Cardiac septum (tissue), 1 donor: ENCODE results near the gene CABP4. TPM values are rescaled to one million over a fixed set of nuclear protein-coding genes. Genes with fewer than 3 reads are reported as not detected.
"Not testable (repeated sequence)": the region's sequence is repeated elsewhere in the genome, so short reads cannot be mapped to it uniquely, and the experiment has no call there.

ENCODE experiments used
- DNase-seq: peaks from one replicate; pipeline ENCODE4 v3.0.0-alpha.2; 2020; ENCODE audit warnings: low spot score
- intact Hi-C: fragments of 100-400 bp; cut with DNase I; formaldehyde crosslinking; loops from one replicate; pipeline ENCODE4 v1.14.0; 2022
- total RNA-seq: library from RNA; stranded (reverse); fragmentation: NEBNext Ultra II Directional; extraction: Animal tissue kit (Norgen Biotek cat#: 25700); gene quantifications from one replicate; pipeline ENCODE4 v1.2.1, GENCODE V29; 2021
- donor health status: DM: no; HTN: no; CAD: no.

CABP4 gene
- total RNA-seq, 1 donor from 2014 or later, result 0.11 TPM

GRCh38 chr11:67468759-67469507, 13.8 kb downstream of the CABP4 start, which contains the start of gene TMEM134:
TMEM134 (minus strand) TSS chr11:67469251; CDS start chr11:67469192, 59 bp downstream.
- intact Hi-C loops, result loop anchor here (1.0 to 2.0 kb wide), 4 partner anchors 38 to 78 kb away; partner anchors contain the start of genes PPP1CA, RAD9A and RPS6KB2
- DNase-seq, result peak; percentile 98

DNA sequence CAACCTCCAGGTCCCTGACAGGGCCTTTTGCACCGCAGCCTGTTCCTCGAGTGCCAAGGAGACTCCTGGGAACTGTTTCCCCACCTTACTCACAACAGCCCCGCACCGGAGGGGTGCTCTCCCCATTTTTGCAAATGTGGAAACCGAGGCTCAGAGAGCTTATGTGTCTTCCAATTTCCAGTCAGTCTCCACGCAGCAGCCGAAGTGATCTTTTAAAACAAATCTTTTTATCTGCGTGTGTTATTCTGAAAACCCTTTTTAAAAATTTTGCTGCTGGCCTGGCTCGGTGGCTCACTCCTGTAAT, 14.3 kb downstream of the CABP4 start:
- DNase-seq, result no peak
- intact Hi-C loops, result loop anchor here (1.0 to 2.0 kb wide), 4 partner anchors 37 to 79 kb away; partner anchors contain the start of genes PPP1CA, RAD9A and RPS6KB2

- no peak for DNase-seq
- intact Hi-C loops, result no loop called here
Measured at GRCh38 chr11:67470337-67471002, 15.3 kb downstream of the CABP4 start.

DNA sequence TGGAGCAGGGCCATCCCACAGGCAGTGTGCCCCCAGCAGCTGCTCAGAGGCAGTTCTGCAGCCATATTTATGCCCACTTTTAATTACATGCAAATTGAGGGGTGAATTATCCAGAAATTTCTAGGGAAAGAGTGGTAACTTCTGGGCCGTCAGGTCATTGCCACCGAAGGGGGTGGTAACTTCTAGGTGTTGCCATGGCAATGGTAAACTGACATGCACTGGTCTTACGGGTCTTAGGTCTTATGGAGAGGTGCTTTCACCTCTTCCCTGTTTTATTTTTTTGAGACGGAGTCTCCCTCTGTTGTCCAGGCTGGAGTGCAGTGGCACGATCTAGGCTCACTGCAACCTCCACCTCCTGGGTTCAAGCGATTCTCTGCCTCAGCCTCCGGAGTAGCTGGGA, 17.7 kb downstream of the CABP4 start:
- no peak for DNase-seq
- intact Hi-C loops, result no loop called here

DNA sequence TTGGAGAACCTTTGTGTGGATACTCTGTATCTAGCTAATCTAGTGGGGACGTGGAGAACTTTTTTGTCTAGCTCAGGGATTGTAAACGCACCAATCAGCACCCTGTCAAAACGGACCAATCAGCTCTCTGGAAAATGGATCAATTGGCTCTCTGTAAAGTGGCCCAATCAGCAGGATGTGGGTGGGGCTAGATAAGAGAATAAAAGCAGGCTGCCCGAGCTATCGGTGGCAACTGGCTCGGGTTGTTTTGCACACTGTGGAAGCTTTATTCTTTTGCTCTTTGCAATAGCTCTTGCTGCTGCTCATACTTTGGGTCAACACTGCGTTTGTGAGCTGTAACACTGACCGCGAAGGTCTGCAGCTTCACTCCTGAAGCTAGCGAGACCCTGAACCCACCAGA, 21.5 kb downstream of the CABP4 start:
- intact Hi-C loops, DNase-seq: not testable (repeated sequence)

DNA sequence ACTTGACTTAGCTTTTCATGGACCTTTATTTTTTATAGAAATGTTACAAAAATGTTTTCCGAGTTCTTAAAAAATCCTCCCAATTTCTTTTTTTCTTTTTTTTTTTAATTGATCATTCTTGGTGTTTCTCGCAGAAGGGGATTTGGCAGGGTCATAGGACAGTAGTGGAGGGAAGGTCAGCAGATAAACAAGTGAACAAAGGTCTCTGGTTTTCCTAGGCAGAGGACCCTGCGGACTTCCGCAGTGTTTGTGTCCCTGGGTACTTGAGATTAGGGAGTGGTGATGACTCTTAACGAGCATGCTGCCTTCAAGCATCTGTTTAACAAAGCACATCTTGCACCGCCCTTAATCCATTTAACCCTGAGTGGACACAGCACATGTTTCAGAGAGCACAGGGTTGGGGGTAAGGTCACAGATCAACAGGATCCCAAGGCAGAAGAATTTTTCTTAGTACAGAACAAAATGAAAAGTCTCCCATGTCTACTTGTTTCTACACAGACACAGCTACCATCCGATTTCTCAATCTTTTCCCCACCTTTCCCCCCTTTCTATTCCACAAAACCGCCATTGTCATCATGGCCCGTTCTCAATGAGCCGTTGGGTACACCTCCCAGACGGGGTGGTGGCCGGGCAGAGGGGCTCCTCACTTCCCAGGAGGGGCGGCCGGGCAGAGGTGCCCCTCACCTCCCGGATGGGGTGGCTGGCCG, 22.3 kb downstream of the CABP4 start:
- intact Hi-C loops, DNase-seq: not testable (repeated sequence)

- DNase-seq, result no peak
- intact Hi-C loops, result no loop called here
Measured at GRCh38 chr11:67482275-67482826, 27.2 kb downstream of the CABP4 start.

- intact Hi-C loops, result loop anchor here (1.0 kb wide), 1 partner anchor 82 kb away; the partner anchor contains the start of gene PPP1CA
Measured at GRCh38 chr11:67482827-67483798, 28.0 kb downstream of the CABP4 start, which contains the start of gene AIP. AIP (plus strand) TSS chr11:67483026; CDS start chr11:67483159, 133 bp downstream.

GRCh38 chr11:67483831-67484665, 28.9 kb downstream of the CABP4 start:
- no peak for DNase-seq
- intact Hi-C loops, result loop anchor here (1.0 kb wide), 1 partner anchor 83 kb away; the partner anchor contains the start of gene PPP1CA

More at GRCh38 chr11:67482827-67483798, 28.0 kb downstream of the CABP4 start, which contains the start of gene AIP:
- peak; percentile 99 for DNase-seq

- DNase-seq, result no peak
- intact Hi-C loops, result no loop called here
Measured at GRCh38 chr11:67484847-67485311, 29.7 kb downstream of the CABP4 start.

DNA sequence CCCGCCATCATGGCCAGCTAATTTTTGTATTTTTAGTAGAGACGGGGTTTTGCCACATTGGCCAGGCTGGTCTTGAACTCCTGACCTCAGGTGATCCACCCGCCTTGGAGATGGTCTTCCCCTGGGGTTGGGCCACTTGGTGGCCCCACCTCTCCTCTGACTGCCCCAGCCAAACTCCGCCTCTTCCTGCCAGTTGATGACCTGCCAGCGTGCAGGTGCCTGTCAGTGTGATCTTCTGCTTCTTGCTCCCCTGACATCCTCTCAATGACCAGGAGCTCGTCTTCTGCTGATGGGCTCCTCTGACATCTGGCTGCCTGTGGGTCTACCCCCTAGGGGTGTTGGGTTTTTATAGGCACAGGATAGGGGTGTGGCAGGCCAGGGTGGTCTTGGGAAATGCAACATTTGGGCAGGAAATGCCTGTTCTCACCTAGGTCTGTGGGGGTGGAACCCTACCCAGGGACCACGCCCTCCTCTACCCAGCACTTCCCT, 30.8 kb downstream of the CABP4 start:
- DNase-seq, intact Hi-C loops: not testable (repeated sequence)

- intact Hi-C loops, result no loop called here
- no peak for DNase-seq
Measured at GRCh38 chr11:67486481-67487195, 31.5 kb downstream of the CABP4 start.

- intact Hi-C loops, result no loop called here
- no peak for DNase-seq
Measured at GRCh38 chr11:67489203-67489884, 34.2 kb downstream of the CABP4 start.

DNA sequence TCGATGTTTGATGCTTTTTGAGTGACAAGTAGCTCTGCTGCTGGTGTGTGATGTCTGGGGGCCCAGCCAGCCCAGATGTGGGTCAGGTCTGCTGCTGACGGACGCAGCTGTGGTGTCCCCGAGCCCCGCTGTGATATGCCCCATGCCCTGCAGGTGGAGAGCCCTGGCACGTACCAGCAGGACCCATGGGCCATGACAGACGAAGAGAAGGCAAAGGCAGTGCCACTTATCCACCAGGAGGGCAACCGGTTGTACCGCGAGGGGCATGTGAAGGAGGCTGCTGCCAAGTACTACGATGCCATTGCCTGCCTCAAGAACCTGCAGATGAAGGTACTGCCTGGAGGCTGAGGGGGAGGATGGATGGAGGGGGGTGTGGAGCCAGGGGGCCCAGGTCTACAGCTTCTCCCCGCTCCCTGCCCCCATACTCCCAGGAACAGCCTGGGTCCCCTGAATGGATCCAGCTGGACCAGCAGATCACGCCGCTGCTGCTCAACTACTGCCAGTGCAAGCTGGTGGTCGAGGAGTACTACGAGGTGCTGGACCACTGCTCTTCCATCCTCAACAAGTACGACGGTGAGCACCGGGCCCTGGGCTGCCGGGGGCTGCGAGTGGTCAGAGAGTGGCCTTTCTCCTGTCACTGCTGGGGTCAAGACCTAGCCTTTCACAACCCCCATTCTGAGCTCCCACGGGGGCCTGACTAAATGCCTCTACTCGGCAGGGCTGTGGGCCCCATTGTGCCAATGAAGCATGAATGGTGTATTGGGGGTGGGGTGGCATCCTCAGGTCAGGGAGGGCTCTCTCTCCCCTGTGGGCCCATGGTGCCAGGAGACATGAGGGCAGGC, 35.0 kb downstream of the CABP4 start:
- intact Hi-C loops, result no loop called here
- no peak for DNase-seq

DNA sequence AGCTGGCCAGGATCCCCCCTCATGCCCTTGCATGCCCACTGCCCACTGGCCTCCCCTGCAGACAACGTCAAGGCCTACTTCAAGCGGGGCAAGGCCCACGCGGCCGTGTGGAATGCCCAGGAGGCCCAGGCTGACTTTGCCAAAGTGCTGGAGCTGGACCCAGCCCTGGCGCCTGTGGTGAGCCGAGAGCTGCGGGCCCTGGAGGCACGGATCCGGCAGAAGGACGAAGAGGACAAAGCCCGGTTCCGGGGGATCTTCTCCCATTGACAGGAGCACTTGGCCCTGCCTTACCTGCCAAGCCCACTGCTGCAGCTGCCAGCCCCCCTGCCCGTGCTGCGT, 35.5 kb downstream of the CABP4 start:
- intact Hi-C loops, result no loop called here
- no peak for DNase-seq
